ENCODE results near the gene CFAP97D1.

Gene CFAP97D1

GRCh38 chr17:43799047-43799446 lies 18.8 kb downstream of the CFAP97D1 start:
- Histone ChIP-seq H3K4me3 (no peak overlapping the region), H3K36me3 (ENCODE audit: insufficient read depth, low read length) (0 out of 2 replicates have a peak, but pooled peaks cover 3% of the 10 kb centered on the region), H3K9me3 (ENCODE audit: low read depth, low read length) (no peaks in the 10 kb centered on the region), H3K27ac (no peak overlapping the region), H3K9ac (ENCODE audit: insufficient read length) (no peak overlapping the region)
- TF ChIP-seq EZH2 (IDR thresholded peaks at IDR 0.05) (no peak), POLR2AphosphoS5 (IDR thresholded peaks at IDR 0.05; ENCODE audit: borderline replicate concordance, low read depth, low read length) (no peak), FOXP2 (optimal IDR thresholded peaks at IDR 0.05; ENCODE audit: control extremely low read depth, extremely low read length, insufficient read depth) (no peak)
- no peak for DNase-seq (ENCODE audit: low read depth, low spot score)

- no peak overlapping the region for H3K27ac ChIP-seq
- TF ChIP-seq EZH2 (IDR thresholded peaks at IDR 0.05), result no peak
- no peak for TF ChIP-seq POLR2AphosphoS5 (IDR thresholded peaks at IDR 0.05; ENCODE audit: borderline replicate concordance, low read depth, low read length)
- TF ChIP-seq FOXP2 (optimal IDR thresholded peaks at IDR 0.05; ENCODE audit: control extremely low read depth, extremely low read length, insufficient read depth), result no peak
- H3K9ac ChIP-seq (ENCODE audit: insufficient read length), result no peak overlapping the region
- H3K36me3 ChIP-seq (ENCODE audit: insufficient read depth, low read length), result peaks cover 6% of the 10 kb centered on the region; the same call in 1 of the 2 replicates
- no peak overlapping the region for H3K4me3 ChIP-seq
- no peak for DNase-seq (ENCODE audit: low read depth, low spot score)
- no peaks in the 10 kb centered on the region for H3K9me3 ChIP-seq (ENCODE audit: low read depth, low read length)
Measured at GRCh38 chr17:43800736-43801135, 20.5 kb downstream of the CFAP97D1 start.

- H3K27ac ChIP-seq, result no peak overlapping the region
- no peak overlapping the region for H3K9ac ChIP-seq (ENCODE audit: insufficient read length)
- peaks cover 7% of the 10 kb centered on the region; the same call in 1 of the 2 replicates for H3K36me3 ChIP-seq (ENCODE audit: insufficient read depth, low read length)
- no peaks in the 10 kb centered on the region for H3K9me3 ChIP-seq (ENCODE audit: low read depth, low read length)
- TF ChIP-seq POLR2AphosphoS5 (IDR thresholded peaks at IDR 0.05; ENCODE audit: borderline replicate concordance, low read depth, low read length) (no peak), EZH2 (IDR thresholded peaks at IDR 0.05) (no peak), FOXP2 (optimal IDR thresholded peaks at IDR 0.05; ENCODE audit: control extremely low read depth, extremely low read length, insufficient read depth) (no peak)
- no peak for DNase-seq (ENCODE audit: low read depth, low spot score)
- no peak overlapping the region for H3K4me3 ChIP-seq
Measured at GRCh38 chr17:43801844-43802243, 21.6 kb downstream of the CFAP97D1 start.

- peaks cover 10% of the 10 kb centered on the region for H3K36me3 ChIP-seq (ENCODE audit: insufficient read depth, low read length)
- no peak overlapping the region for H3K27ac ChIP-seq
- DNase-seq (ENCODE audit: low read depth, low spot score), result no peak
- H3K9me3 ChIP-seq (ENCODE audit: low read depth, low read length), result no peaks in the 10 kb centered on the region
- TF ChIP-seq EZH2 (IDR thresholded peaks at IDR 0.05) (no peak), FOXP2 (optimal IDR thresholded peaks at IDR 0.05; ENCODE audit: control extremely low read depth, extremely low read length, insufficient read depth) (no peak), POLR2AphosphoS5 (IDR thresholded peaks at IDR 0.05; ENCODE audit: borderline replicate concordance, low read depth, low read length) (no peak)
- H3K4me3 ChIP-seq, result no peak overlapping the region
- H3K9ac ChIP-seq (ENCODE audit: insufficient read length), result no peak overlapping the region
Measured at GRCh38 chr17:43803758-43804157, 23.5 kb downstream of the CFAP97D1 start.

GRCh38 chr17:43805117-43805516 lies 24.9 kb downstream of the CFAP97D1 start:
- H3K9ac ChIP-seq (ENCODE audit: insufficient read length), result no peak overlapping the region
- H3K36me3 ChIP-seq (ENCODE audit: insufficient read depth, low read length), result peaks cover 11% of the 10 kb centered on the region
- H3K4me3 ChIP-seq, result no peak overlapping the region
- DNase-seq (ENCODE audit: low read depth, low spot score), result no peak
- no peak overlapping the region for H3K27ac ChIP-seq
- no peaks in the 10 kb centered on the region for H3K9me3 ChIP-seq (ENCODE audit: low read depth, low read length)
- TF ChIP-seq EZH2 (IDR thresholded peaks at IDR 0.05), result no peak

GRCh38 chr17:43808076-43808475 lies 27.8 kb downstream of the CFAP97D1 start:
- Histone ChIP-seq H3K36me3 (ENCODE audit: insufficient read depth, low read length) (peaks cover 8% of the 10 kb centered on the region), H3K9me3 (ENCODE audit: low read depth, low read length) (no peaks in the 10 kb centered on the region)

DNA sequence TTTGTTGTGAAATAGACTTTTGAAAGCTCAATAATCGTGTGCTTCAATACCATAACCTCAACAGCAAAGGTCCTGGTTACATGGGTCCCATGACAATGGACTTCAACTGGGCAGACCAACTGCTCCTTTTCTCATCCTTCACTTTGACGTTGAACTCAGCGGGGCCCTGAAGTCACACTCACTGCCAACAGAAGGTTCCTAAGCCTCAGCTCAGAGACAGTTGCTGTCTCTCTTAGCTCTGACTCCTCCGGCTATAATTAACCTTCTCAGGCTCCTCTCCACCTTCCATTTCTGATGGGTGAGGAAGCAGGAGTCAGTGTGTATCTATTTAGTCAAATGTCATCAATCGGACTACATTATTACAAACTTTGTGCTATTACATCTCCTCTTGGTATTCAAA lies 28.9 kb downstream of the CFAP97D1 start:
- Histone ChIP-seq H3K9ac (ENCODE audit: insufficient read length) (no peak overlapping the region), H3K27ac (no peak overlapping the region), H3K36me3 (ENCODE audit: insufficient read depth, low read length) (peaks cover 8% of the 10 kb centered on the region), H3K9me3 (ENCODE audit: low read depth, low read length) (no peaks in the 10 kb centered on the region), H3K4me3 (no peak overlapping the region)
- DNase-seq (ENCODE audit: low read depth, low spot score), result no peak
- TF ChIP-seq FOXP2 (optimal IDR thresholded peaks at IDR 0.05; ENCODE audit: control extremely low read depth, extremely low read length, insufficient read depth), result no peak
- no peak for TF ChIP-seq EZH2 (IDR thresholded peaks at IDR 0.05)
- TF ChIP-seq POLR2AphosphoS5 (IDR thresholded peaks at IDR 0.05; ENCODE audit: borderline replicate concordance, low read depth, low read length), result no peak

More at GRCh38 chr17:43808076-43808475, 27.8 kb downstream of the CFAP97D1 start:
- no peak for DNase-seq (ENCODE audit: low read depth, low spot score)
- no peak for TF ChIP-seq POLR2AphosphoS5 (IDR thresholded peaks at IDR 0.05; ENCODE audit: borderline replicate concordance, low read depth, low read length)
- no peak for TF ChIP-seq FOXP2 (optimal IDR thresholded peaks at IDR 0.05; ENCODE audit: control extremely low read depth, extremely low read length, insufficient read depth)
- no peak for TF ChIP-seq EZH2 (IDR thresholded peaks at IDR 0.05)
- Histone ChIP-seq H3K4me3 (no peak overlapping the region), H3K27ac (no peak overlapping the region), H3K9ac (ENCODE audit: insufficient read length) (no peak overlapping the region)

- Histone ChIP-seq H3K27ac (no peak overlapping the region), H3K36me3 (ENCODE audit: insufficient read depth, low read length) (peaks cover 8% of the 10 kb centered on the region), H3K9me3 (ENCODE audit: low read depth, low read length) (no peaks in the 10 kb centered on the region), H3K9ac (ENCODE audit: insufficient read length) (no peak overlapping the region), H3K4me3 (no peak overlapping the region)
- no peak for TF ChIP-seq FOXP2 (optimal IDR thresholded peaks at IDR 0.05; ENCODE audit: control extremely low read depth, extremely low read length, insufficient read depth)
- TF ChIP-seq EZH2 (IDR thresholded peaks at IDR 0.05), result no peak
- DNase-seq (ENCODE audit: low read depth, low spot score), result no peak
Measured at GRCh38 chr17:43810226-43810715, 30.0 kb downstream of the CFAP97D1 start.

DNA sequence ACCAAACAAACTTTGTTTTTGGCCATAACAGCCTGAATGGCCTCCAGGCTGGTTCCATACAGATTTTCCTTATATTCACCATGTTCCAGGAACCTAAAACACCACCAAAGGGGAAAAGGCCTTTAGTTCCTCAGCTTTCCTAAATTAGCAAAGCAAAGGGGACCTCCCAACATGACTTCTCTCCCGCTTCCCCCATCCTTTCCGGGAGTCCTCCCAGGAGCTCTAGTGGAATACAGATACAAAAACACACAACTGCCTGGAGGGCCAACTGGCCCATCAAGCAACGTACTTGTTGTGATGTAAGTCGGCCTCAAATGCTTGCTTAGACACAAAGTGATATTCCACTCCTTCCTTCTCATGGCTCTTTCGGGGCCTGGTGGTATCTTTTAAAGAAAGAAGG lies 30.6 kb downstream of the CFAP97D1 start:
- no peak overlapping the region for H3K9ac ChIP-seq (ENCODE audit: insufficient read length)
- DNase-seq (ENCODE audit: low read depth, low spot score), result no peak
- no peak overlapping the region for H3K4me3 ChIP-seq
- H3K36me3 ChIP-seq (ENCODE audit: insufficient read depth, low read length), result peaks cover 4% of the 10 kb centered on the region; the same call in 1 of the 2 replicates
- no peak overlapping the region for H3K27ac ChIP-seq
- H3K9me3 ChIP-seq (ENCODE audit: low read depth, low read length), result no peaks in the 10 kb centered on the region
- TF ChIP-seq FOXP2 (optimal IDR thresholded peaks at IDR 0.05; ENCODE audit: control extremely low read depth, extremely low read length, insufficient read depth) (no peak), EZH2 (IDR thresholded peaks at IDR 0.05) (no peak), POLR2AphosphoS5 (IDR thresholded peaks at IDR 0.05; ENCODE audit: borderline replicate concordance, low read depth, low read length) (no peak)

Measured in SK-N-MC (cell line).